ENCODE results near the gene CMTM2. TPM values are rescaled to one million over a fixed set of nuclear protein-coding genes. Genes with fewer than 3 reads are reported as not detected.
"Not testable (repeated sequence)": the region's sequence is repeated elsewhere in the genome, so short reads cannot be mapped to it uniquely, and the experiment has no call there.

CMTM2 gene
- total RNA-seq, 1 donor from 2014 or later, result not detected

GRCh38 chr16:66563574-66564334 lies 15.5 kb upstream of the CMTM2 start:
- no peak for TF ChIP-seq CTCF (IDR thresholded peaks at IDR 0.05; ENCODE audit: borderline replicate concordance)
- no peak for DNase-seq
- intact Hi-C loops (cut with micrococcal nuclease), result no loop called here
- Histone ChIP-seq H3K36me3 (peaks cover 29% of the 10 kb centered on the region), H3K9me3 (replicated peaks) (no peaks in the 10 kb centered on the region), H3K27ac (replicated peaks) (no peak overlapping the region), H3K27me3 (ENCODE audit: low read depth) (no peaks in the 10 kb centered on the region), H3K4me1 (no peaks in the 10 kb centered on the region), H3K4me3 (no peak overlapping the region)

- Histone ChIP-seq H3K4me3 (no peak within 1 kb of the TSS), H3K9me3 (replicated peaks) (no peaks in the 10 kb centered on the region), H3K27ac (replicated peaks) (no peak within 1 kb of the TSS), H3K36me3 (peaks cover 21% of the 10 kb centered on the region), H3K27me3 (ENCODE audit: low read depth) (no peaks in the 10 kb centered on the region), H3K4me1 (peaks cover 4% of the 10 kb centered on the region)
- no peak for TF ChIP-seq CTCF (IDR thresholded peaks at IDR 0.05; ENCODE audit: borderline replicate concordance)
- intact Hi-C loops (cut with micrococcal nuclease), result no loop called here
- no peak for DNase-seq
Observed at GRCh38 chr16:66566051-66566901, 13.0 kb upstream of the CMTM2 start, which contains the start of gene CMTM1. Gene CMTM1 (plus strand): TSS chr16:66566439. CDS start chr16:66566514, 75 bp downstream.

GRCh38 chr16:66567270-66567669 lies 12.0 kb upstream of the CMTM2 start:
- H3K27me3 ChIP-seq (ENCODE audit: low read depth); H3K27ac ChIP-seq (replicated peaks); DNase-seq; H3K4me3 ChIP-seq; intact Hi-C loops (cut with micrococcal nuclease); H3K9me3 ChIP-seq (replicated peaks); H3K4me1 ChIP-seq: not testable (repeated sequence)
- peaks cover 21% of the 10 kb centered on the region for H3K36me3 ChIP-seq

DNA sequence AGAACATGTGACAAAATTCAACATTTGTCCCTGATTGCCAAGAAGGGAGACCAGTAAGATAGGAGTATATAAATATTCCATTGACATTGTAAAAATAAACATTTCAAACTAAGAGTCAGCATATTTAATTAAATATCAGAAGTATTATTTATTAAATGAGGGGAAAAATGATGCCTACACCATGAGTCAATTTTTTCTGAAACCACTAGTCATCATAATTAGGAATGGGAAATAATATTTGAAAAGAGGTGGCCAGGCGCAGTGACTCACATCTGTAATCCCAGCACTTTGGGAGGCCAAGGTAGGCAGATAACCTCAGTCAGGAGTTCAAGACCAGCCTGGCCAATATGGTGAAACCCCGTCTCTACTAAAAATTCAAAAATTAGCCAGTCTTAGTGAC lies 10.9 kb upstream of the CMTM2 start:
- intact Hi-C loops (cut with micrococcal nuclease), result no loop called here
- Histone ChIP-seq H3K27me3 (ENCODE audit: low read depth) (no peaks in the 10 kb centered on the region), H3K27ac (replicated peaks) (no peak overlapping the region), H3K4me1 (peaks cover 4% of the 10 kb centered on the region), H3K9me3 (replicated peaks) (no peaks in the 10 kb centered on the region), H3K36me3 (peaks cover 18% of the 10 kb centered on the region), H3K4me3 (no peak overlapping the region)
- no peak for DNase-seq
- TF ChIP-seq CTCF (IDR thresholded peaks at IDR 0.05; ENCODE audit: borderline replicate concordance), result no peak

- no peak for TF ChIP-seq CTCF (IDR thresholded peaks at IDR 0.05; ENCODE audit: borderline replicate concordance)
- intact Hi-C loops (cut with micrococcal nuclease), result no loop called here
- Histone ChIP-seq H3K27me3 (ENCODE audit: low read depth) (no peaks in the 10 kb centered on the region), H3K4me3 (no peak overlapping the region), H3K4me1 (peaks cover 4% of the 10 kb centered on the region), H3K27ac (replicated peaks) (no peak overlapping the region), H3K36me3 (peaks cover 14% of the 10 kb centered on the region), H3K9me3 (replicated peaks) (no peaks in the 10 kb centered on the region)
- DNase-seq, result no peak
Observed at GRCh38 chr16:66569131-66569530, 10.1 kb upstream of the CMTM2 start.
